OCI-LY7 (cell line): ENCODE measurements around the gene SLAMF1.

Experiments
- CTCF ChIP-seq: fragments of 200-600 bp; sonication (generic); conservative IDR thresholded peaks from 2 replicates; pipeline ENCODE4 v1.5.1; 2014; ENCODE audit warnings: mild to moderate bottlenecking, antibody characterized with exemption, low read length, moderate library complexity, mixed read lengths
- EZH2phosphoT487 ChIP-seq: fragments of 200-600 bp; sonication (generic); IDR thresholded peaks from 2 replicates; pipeline ENCODE4 v1.6.1; 2018; ENCODE audit warnings: low read depth, borderline replicate concordance, mild to moderate bottlenecking, mixed run types, antibody characterized with exemption, low read length, moderate library complexity, mixed read lengths

GRCh38 chr1:160657250-160657781 lies 10.5 kb upstream of the SLAMF1 start:
- TF ChIP-seq CTCF: no peak
- no peak for TF ChIP-seq EZH2phosphoT487
